CD4-positive, alpha-beta memory T cell (primary cell): ENCODE measurements around the gene TMTC3. TPM values are rescaled to one million over a fixed set of nuclear protein-coding genes. Genes with fewer than 3 reads are reported as not detected.

Experiments
- CTCF ChIA-PET: fragments of 350-600 bp; sonication (Branson Sonifier 250); formaldehyde crosslinking; loops from one replicate; lab custom pipeline; 2021; ENCODE audit warnings: inconsistent platforms; ENCODE audit not compliant: partially characterized antibody; lab: Charles Lee
- POLR2A ChIA-PET: fragments of 350-600 bp; sonication (Branson Sonifier 250); formaldehyde crosslinking; loops from one replicate; lab custom pipeline; 2021; ENCODE audit not compliant: partially characterized antibody; lab: Charles Lee
- DNase-seq, 5 donors: peaks; one replicate each; pipeline versions ENCODE4 v3.0.0 to v3.0.0-alpha.2; 2020 to 2022; ENCODE audit warnings: mixed read lengths in 1 of 5
- H3K27ac ChIP-seq: one replicate; pipeline ENCODE4 v1.7.0; 2013; ENCODE audit warnings: low read depth, low read length
- H3K27me3 ChIP-seq: 2 replicates; pipeline ENCODE4 v1.7.0; 2013; ENCODE audit warnings: mild to moderate bottlenecking, low read length, moderate library complexity; ENCODE audit not compliant: insufficient read depth
- H3K36me3 ChIP-seq: 2 replicates; pipeline ENCODE4 v1.7.0; 2013; ENCODE audit warnings: mild to moderate bottlenecking, low read length, moderate library complexity; ENCODE audit not compliant: insufficient read depth
- H3K4me1 ChIP-seq: 2 replicates; pipeline ENCODE4 v1.7.0; 2013; ENCODE audit warnings: mild to moderate bottlenecking, low read length, moderate library complexity; ENCODE audit not compliant: insufficient read depth
- H3K4me3 ChIP-seq, 2 donors: one replicate each; pipeline ENCODE4 v1.7.0; 2013; ENCODE audit warnings: low read length in 2 of 2, mild to moderate bottlenecking in 1 of 2
- H3K9me3 ChIP-seq, 2 donors: one replicate each; pipeline ENCODE4 v1.7.0; 2013; ENCODE audit warnings: low read length in 2 of 2, control low read depth in 1 of 2; ENCODE audit not compliant: control insufficient read depth in 1 of 2
- H3K27ac Mint-ChIP-seq, 7 donors: one replicate each; pipeline ENCODE4 v1.8.0; 2020 to 2021; ENCODE audit warnings: mixed read lengths in 7 of 7, mild to moderate bottlenecking in 6 of 7, inconsistent platforms in 3 of 7, moderate library complexity in 3 of 7
- H3K27me3 Mint-ChIP-seq, 2 donors: one replicate each; pipeline ENCODE4 v1.8.0; 2020 to 2021; ENCODE audit warnings: mixed read lengths in 2 of 2
- H3K36me3 Mint-ChIP-seq, 2 donors: one replicate each; pipeline ENCODE4 v1.8.0; 2020 to 2021; ENCODE audit warnings: mixed read lengths in 2 of 2, inconsistent platforms in 1 of 2, mild to moderate bottlenecking in 1 of 2
- H3K4me1 Mint-ChIP-seq, 4 donors: one replicate each; pipeline ENCODE4 v1.8.0; 2020 to 2021; ENCODE audit warnings: mixed read lengths in 4 of 4, mild to moderate bottlenecking in 1 of 4
- H3K4me3 Mint-ChIP-seq, 8 donors: one replicate each; pipeline ENCODE4 v1.8.0; 2020 to 2021; ENCODE audit warnings: mixed read lengths in 8 of 8, mild to moderate bottlenecking in 7 of 8, moderate library complexity in 6 of 8, inconsistent platforms in 3 of 8
- H3K9me3 Mint-ChIP-seq, 8 donors: one replicate each; pipeline ENCODE4 v1.8.0; 2020 to 2021; ENCODE audit warnings: mixed read lengths in 8 of 8, mild to moderate bottlenecking in 5 of 8, inconsistent platforms in 3 of 8, moderate library complexity in 1 of 8
- intact Hi-C: fragments of 100-400 bp; cut with micrococcal nuclease; formaldehyde crosslinking; loops from one replicate; pipeline ENCODE4 v1.15.1; 2023
- polyA plus RNA-seq, 2 donors: library from polyadenylated mRNA; unstranded; fragments of 300-500 nt; fragmentation: Illumina TruSeq; gene quantifications; one replicate each; pipeline ENCODE4 v1.2.3, GENCODE V29; 2021
- total RNA-seq, 2 experiments: library from RNA; stranded (reverse); gene quantifications; one replicate each; pipeline ENCODE4 v1.2.3, GENCODE V29; 2021

The TMTC3 gene
- total and polyA plus RNA-seq, 4 experiments from 2014 or later = 1.9 to 15.2 (median 6.8) TPM

- Mint-ChIP-seq H3K9me3 (peaks cover 0 to 2% (median 0%) of the 10 kb centered on the region in 8 donors), H3K36me3 (no peaks in the 10 kb centered on the region), H3K4me3 (no peak overlapping the region), H3K4me1 (no peaks in the 10 kb centered on the region), H3K27me3 (no peaks in the 10 kb centered on the region), H3K27ac (no peak overlapping the region)
- ChIA-PET POLR2A (no interaction called here), CTCF (no interaction called here)
- Histone ChIP-seq H3K4me3 (no peak overlapping the region), H3K27me3 (no peaks in the 10 kb centered on the region), H3K4me1 (no peaks in the 10 kb centered on the region), H3K27ac (no peak overlapping the region), H3K36me3 (no peaks in the 10 kb centered on the region), H3K9me3 (no peaks in the 10 kb centered on the region)
- intact Hi-C loops = no loop called here
- DNase-seq = no peak
These were observed 103.8 kb downstream of the TMTC3 start for GRCh38 chr12:88245905-88246304.

GRCh38 chr12:88247241-88247643 lies 105.1 kb downstream of the TMTC3 start:
- POLR2A ChIA-PET = no interaction called here
- H3K4me3 Mint-ChIP-seq = no peak overlapping the region

GRCh38 chr12:88248606-88249005 lies 106.5 kb downstream of the TMTC3 start:
- no peak overlapping the region for H3K27ac ChIP-seq
- no peaks in the 10 kb centered on the region for H3K27me3 ChIP-seq
- H3K4me3 ChIP-seq = no peak overlapping the region
- Mint-ChIP-seq H3K4me3 (no peak overlapping the region), H3K9me3 (peaks cover 0 to 2% (median 0%) of the 10 kb centered on the region in 8 donors), H3K27ac (no peak overlapping the region), H3K27me3 (peaks cover 0 to 1% of the 10 kb centered on the region in 2 donors), H3K36me3 (no peaks in the 10 kb centered on the region), H3K4me1 (no peaks in the 10 kb centered on the region)
- ChIA-PET POLR2A (no interaction called here), CTCF (no interaction called here)
- no peak for DNase-seq
- H3K9me3 ChIP-seq = no peaks in the 10 kb centered on the region
- H3K4me1 ChIP-seq = no peaks in the 10 kb centered on the region
- H3K36me3 ChIP-seq = no peaks in the 10 kb centered on the region
- intact Hi-C loops = no loop called here

More at GRCh38 chr12:88247241-88247643, 105.1 kb downstream of the TMTC3 start:
- Mint-ChIP-seq H3K27ac (no peak overlapping the region), H3K36me3 (no peaks in the 10 kb centered on the region), H3K27me3 (no peaks in the 10 kb centered on the region), H3K4me1 (no peaks in the 10 kb centered on the region), H3K9me3 (peaks cover 0 to 2% (median 0%) of the 10 kb centered on the region in 8 donors)
- no peak for DNase-seq
- H3K4me3 ChIP-seq = no peak overlapping the region
- H3K4me1 ChIP-seq = no peaks in the 10 kb centered on the region
- CTCF ChIA-PET = no interaction called here
- no peak overlapping the region for H3K27ac ChIP-seq
- no peaks in the 10 kb centered on the region for H3K9me3 ChIP-seq
- H3K36me3 ChIP-seq = no peaks in the 10 kb centered on the region
- H3K27me3 ChIP-seq = no peaks in the 10 kb centered on the region
- intact Hi-C loops = no loop called here

Other genes starting within 250 kb of the TMTC3 start
- gene C12orf50, start 112.9 kb upstream of the TMTC3 start, total RNA-seq = under 1 TPM in 1 of 2 experiments, not detected in 1; 0.09 TPM
- gene C12orf50, start 112.9 kb upstream of the TMTC3 start, polyA plus RNA-seq = not detected
- 10 to 100 TPM; 22.4 to 23.0 TPM for gene CEP290, start 219 bp upstream of the TMTC3 start, total RNA-seq
- 10 to 100 TPM in 1 of 2 donors, 1 to 10 TPM in 1; 2.2 to 10.4 TPM for gene CEP290, start 219 bp upstream of the TMTC3 start, polyA plus RNA-seq